ENCODE data around the gene SLC41A1. TPM values are rescaled to one million over a fixed set of nuclear protein-coding genes. Genes with fewer than 3 reads are reported as not detected.

The SLC41A1 gene
- total RNA-seq, 2 donors from 2014 or later: 17.1 to 32.8 TPM

- no peak overlapping the region for H3K9ac ChIP-seq (ENCODE audit: extremely low read depth, low read length, poor library complexity, severe bottlenecking)
- 95 to 97% methylated on average over 5 to 6 of the region's 6 CpGs for WGBS, 2 experiments (ENCODE audit: insufficient coverage in 1 of 2, insufficient read length in 1 of 2)
- no peaks in the 10 kb centered on the region for H3K27me3 ChIP-seq (ENCODE audit: control insufficient read depth, insufficient read depth, low read length, poor library complexity, severe bottlenecking)
- H3K9me3 ChIP-seq (ENCODE audit: control insufficient read depth, low read length): no peaks in the 10 kb centered on the region
- peaks cover 5% of the 10 kb centered on the region for H3K4me1 ChIP-seq (ENCODE audit: control insufficient read depth, insufficient read depth, low read length)
- Mint-ChIP-seq H3K27me3 (ENCODE audit: insufficient read depth) (peaks cover 4% of the 10 kb centered on the region), H3K27ac (no peak overlapping the region), H3K4me3 (no peak overlapping the region), H3K36me3 (ENCODE audit: low read depth) (no peaks in the 10 kb centered on the region), H3K9me3 (no peaks in the 10 kb centered on the region), H3K4me1 (peaks cover 19% of the 10 kb centered on the region)
- TF ChIP-seq CTCF (conservative IDR thresholded peaks at IDR 0.05): no peak
- H3K4me3 ChIP-seq (ENCODE audit: low read length): no peak overlapping the region
- H3K36me3 ChIP-seq (ENCODE audit: control insufficient read depth, insufficient read depth, low read length): no peaks in the 10 kb centered on the region
- no peak overlapping the region for H3K27ac ChIP-seq (ENCODE audit: low read depth, low read length)
- DNase-seq: no peak
Observed at GRCh38 chr1:205832326-205832751, 19.3 kb upstream of the SLC41A1 start.

DNA sequence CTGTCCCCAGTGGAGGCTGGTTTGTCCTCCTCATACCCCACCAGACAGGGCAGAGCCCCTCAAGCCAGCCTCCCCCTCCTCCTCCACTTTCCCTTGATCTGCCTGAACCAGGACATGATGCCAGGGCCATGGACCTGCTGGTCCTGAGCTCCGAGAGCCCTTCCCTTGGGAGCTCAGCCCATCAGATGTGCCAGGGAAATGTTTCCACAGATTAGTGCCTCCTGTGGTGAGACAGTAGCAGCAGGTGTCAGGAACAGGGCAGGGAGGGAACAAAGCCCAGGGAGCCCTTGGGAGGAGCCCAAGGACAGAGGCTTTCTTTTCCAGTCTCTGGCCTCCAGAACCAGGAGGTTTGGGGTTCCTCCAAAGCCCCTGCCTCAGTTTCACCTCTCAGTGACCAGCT, 14.6 kb upstream of the SLC41A1 start:
- H3K36me3 Mint-ChIP-seq (ENCODE audit: low read depth): no peaks in the 10 kb centered on the region
- no peak for TF ChIP-seq CTCF (conservative IDR thresholded peaks at IDR 0.05)
- no peaks in the 10 kb centered on the region for H3K27me3 ChIP-seq (ENCODE audit: control insufficient read depth, insufficient read depth, low read length, poor library complexity, severe bottlenecking)
- no peaks in the 10 kb centered on the region for H3K9me3 ChIP-seq (ENCODE audit: control insufficient read depth, low read length)
- peak; percentile 75 for DNase-seq
- peaks cover 13% of the 10 kb centered on the region for H3K4me1 ChIP-seq (ENCODE audit: control insufficient read depth, insufficient read depth, low read length)
- H3K36me3 ChIP-seq (ENCODE audit: control insufficient read depth, insufficient read depth, low read length): no peaks in the 10 kb centered on the region
- peaks cover 36% of the 10 kb centered on the region for H3K4me1 Mint-ChIP-seq
- no peak overlapping the region for H3K27ac ChIP-seq (ENCODE audit: low read depth, low read length)
- no peak overlapping the region for H3K9ac ChIP-seq (ENCODE audit: extremely low read depth, low read length, poor library complexity, severe bottlenecking)
- 63% methylated on average over 1 of the region's 1 CpG; no CpG with 5 or more reads in 1 of the 2 experiments for WGBS, 2 experiments (ENCODE audit: insufficient coverage in 1 of 2, insufficient read length in 1 of 2)
- peaks cover 6% of the 10 kb centered on the region for H3K9me3 Mint-ChIP-seq
- peak overlapping the region; percentile 55 for H3K4me3 ChIP-seq (ENCODE audit: low read length)
- no peak overlapping the region for H3K4me3 Mint-ChIP-seq
- peaks cover 4% of the 10 kb centered on the region for H3K27me3 Mint-ChIP-seq (ENCODE audit: insufficient read depth)
- H3K27ac Mint-ChIP-seq: no peak overlapping the region

GRCh38 chr1:205826995-205827394, 14.0 kb upstream of the SLC41A1 start:
- DNase-seq: no peak
- TF ChIP-seq CTCF (conservative IDR thresholded peaks at IDR 0.05): no peak
- Mint-ChIP-seq H3K4me1 (peaks cover 36% of the 10 kb centered on the region), H3K27ac (no peak overlapping the region), H3K36me3 (ENCODE audit: low read depth) (no peaks in the 10 kb centered on the region), H3K9me3 (peaks cover 6% of the 10 kb centered on the region), H3K4me3 (no peak overlapping the region), H3K27me3 (ENCODE audit: insufficient read depth) (peaks cover 4% of the 10 kb centered on the region)
- Histone ChIP-seq H3K9ac (ENCODE audit: extremely low read depth, low read length, poor library complexity, severe bottlenecking) (no peak overlapping the region), H3K27ac (ENCODE audit: low read depth, low read length) (no peak overlapping the region), H3K4me1 (ENCODE audit: control insufficient read depth, insufficient read depth, low read length) (peaks cover 13% of the 10 kb centered on the region), H3K27me3 (ENCODE audit: control insufficient read depth, insufficient read depth, low read length, poor library complexity, severe bottlenecking) (no peaks in the 10 kb centered on the region), H3K4me3 (ENCODE audit: low read length) (no peak overlapping the region), H3K36me3 (ENCODE audit: control insufficient read depth, insufficient read depth, low read length) (no peaks in the 10 kb centered on the region), H3K9me3 (ENCODE audit: control insufficient read depth, low read length) (no peaks in the 10 kb centered on the region)
- WGBS, 2 experiments (ENCODE audit: insufficient coverage in 1 of 2, insufficient read length in 1 of 2): 94% methylated on average over 2 to 3 of the region's 3 CpGs
